HTR-8/SVneo (cell line): ENCODE results near the gene FTO.

Source experiments
- DNase-seq: peaks from one replicate; pipeline ENCODE4 v3.0.0; 2011; ENCODE audit warnings: low spot score, mixed read lengths; ENCODE audit not compliant: insufficient read length
- FAIRE-seq: peaks from 2 replicates; lab custom pipeline; 2011; peaks lifted over from hg19 to GRCh38; lab: Jason Lieb, UNC

The FTO gene

GRCh38 chr16:53848277-53848942 is 144.5 kb downstream of the FTO start:
- DNase-seq: no peak
- no peak for FAIRE-seq

GRCh38 chr16:53848950-53849349 is 145.0 kb downstream of the FTO start:
- DNase-seq: no peak
- no peak for FAIRE-seq

GRCh38 chr16:53849585-53849984 is 145.6 kb downstream of the FTO start:
- DNase-seq (no peak), FAIRE-seq (no peak)

GRCh38 chr16:53849994-53850393 is 146.0 kb downstream of the FTO start:
- no peak for DNase-seq
- no peak for FAIRE-seq

GRCh38 chr16:53852678-53853077 is 148.7 kb downstream of the FTO start:
- FAIRE-seq (no peak), DNase-seq (no peak)

- FAIRE-seq (no peak), DNase-seq (no peak)
These were observed 151.1 kb downstream of the FTO start for GRCh38 chr16:53855056-53855455.

GRCh38 chr16:53855511-53855910 is 151.6 kb downstream of the FTO start:
- FAIRE-seq (no peak), DNase-seq (no peak)

GRCh38 chr16:53859995-53860540 is 156.1 kb downstream of the FTO start:
- FAIRE-seq (no peak), DNase-seq (no peak)

GRCh38 chr16:53863861-53864260 is 159.9 kb downstream of the FTO start:
- no peak for DNase-seq
- FAIRE-seq: no peak

GRCh38 chr16:53864819-53865493 is 161.0 kb downstream of the FTO start:
- DNase-seq: no peak
- no peak for FAIRE-seq

GRCh38 chr16:53865494-53865863 is 161.5 kb downstream of the FTO start:
- DNase-seq (no peak), FAIRE-seq (no peak)

- no peak for DNase-seq
- FAIRE-seq: no peak
These were observed 162.6 kb downstream of the FTO start for GRCh38 chr16:53866520-53866919.

GRCh38 chr16:53870831-53871230 is 166.9 kb downstream of the FTO start:
- FAIRE-seq: no peak
- DNase-seq: no peak

GRCh38 chr16:53872248-53873221 is 168.6 kb downstream of the FTO start:
- no peak for DNase-seq
- no peak for FAIRE-seq

- FAIRE-seq: no peak
These were observed 172.9 kb downstream of the FTO start for GRCh38 chr16:53876811-53877210.

GRCh38 chr16:53878216-53878615 is 174.3 kb downstream of the FTO start:
- no peak for DNase-seq
- FAIRE-seq: no peak

More at GRCh38 chr16:53876811-53877210, 172.9 kb downstream of the FTO start:
- no peak for DNase-seq

- FAIRE-seq (no peak), DNase-seq (no peak)
These were observed 177.4 kb downstream of the FTO start for GRCh38 chr16:53881371-53881770.

- DNase-seq: no peak
- FAIRE-seq: no peak
These were observed 178.4 kb downstream of the FTO start for GRCh38 chr16:53882310-53882709.

- FAIRE-seq (no peak), DNase-seq (no peak)
These were observed 180.8 kb downstream of the FTO start for GRCh38 chr16:53884748-53885147.

GRCh38 chr16:53886482-53887378 is 182.8 kb downstream of the FTO start:
- DNase-seq (no peak), FAIRE-seq (no peak)
